Dermis blood vessel endothelial cell (primary cell): ENCODE results near the gene AGBL1. TPM values are rescaled to one million over a fixed set of nuclear protein-coding genes. Genes with fewer than 3 reads are reported as not detected.
"Not testable (repeated sequence)": the region's sequence is repeated elsewhere in the genome, so short reads cannot be mapped to it uniquely, and the experiment has no call there.

Source experiments
- DNase-seq: peaks from one replicate; pipeline ENCODE4 v3.0.0; 2010
- total RNA-seq: library from RNA; depleted of rRNA; stranded (reverse); fragments of >200 nt; gene quantifications from 2 replicates; pipeline ENCODE4 v1.2.3, GENCODE V29; 2014

The AGBL1 gene
- total RNA-seq, 1 donor from 2014 or later: not detected

DNA sequence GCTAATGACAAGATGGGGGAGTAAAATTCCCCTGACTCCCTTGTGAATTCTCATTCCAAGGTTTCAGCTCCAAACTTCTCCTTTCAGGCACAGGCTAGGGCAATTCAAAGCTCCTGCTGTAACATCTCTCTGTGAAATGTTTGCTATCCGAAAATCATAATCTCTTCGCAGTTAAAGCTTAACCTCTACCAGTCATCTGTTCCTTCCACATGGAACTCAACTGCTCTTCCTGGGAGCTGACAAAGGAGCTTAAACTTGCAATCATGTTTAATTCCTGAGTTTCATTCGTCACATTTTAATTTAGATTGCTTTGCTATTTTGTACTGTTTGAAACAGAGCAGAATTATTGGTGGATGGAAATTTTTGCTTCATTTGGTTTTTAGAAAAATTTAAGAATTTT, 328.6 kb downstream of the AGBL1 start:
- DNase-seq: no peak

DNA sequence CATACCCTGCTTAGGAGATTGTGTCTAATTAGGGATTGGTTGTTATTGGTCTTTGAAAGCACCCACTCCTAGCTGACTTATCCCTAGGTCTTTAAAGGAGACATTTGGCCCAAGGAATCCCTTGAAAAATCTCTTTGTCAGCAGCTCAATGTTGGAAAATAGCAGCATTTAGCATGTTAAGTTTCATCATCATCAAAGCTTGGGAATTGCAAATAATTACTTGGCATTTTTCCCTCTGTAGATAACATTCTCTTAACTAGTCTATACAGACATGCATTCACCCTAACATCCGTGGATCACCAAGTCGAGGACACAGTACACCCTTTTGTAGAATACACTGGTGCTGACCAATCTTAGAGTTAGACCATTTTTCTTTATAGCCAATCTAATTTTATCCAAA, 332.2 kb downstream of the AGBL1 start:
- no peak for DNase-seq

DNA sequence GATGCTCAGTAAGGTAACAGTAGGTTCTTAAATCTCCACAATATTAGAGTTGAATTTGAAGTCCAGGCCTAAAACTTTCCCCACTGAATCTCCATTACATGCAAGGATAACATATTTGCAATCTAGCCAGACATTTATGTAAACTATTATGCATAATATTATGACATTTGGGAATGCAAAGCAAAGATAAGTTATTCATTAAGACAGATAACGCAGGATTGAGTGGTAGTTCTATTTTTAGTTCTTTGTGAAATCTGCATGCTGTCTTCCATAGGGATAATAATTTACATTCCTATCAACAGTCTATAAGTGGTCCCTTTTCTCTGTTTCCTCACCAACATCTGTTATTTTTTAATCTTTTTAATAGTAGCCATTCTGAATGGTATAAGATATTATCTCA, 333.5 kb downstream of the AGBL1 start:
- no peak for DNase-seq

DNA sequence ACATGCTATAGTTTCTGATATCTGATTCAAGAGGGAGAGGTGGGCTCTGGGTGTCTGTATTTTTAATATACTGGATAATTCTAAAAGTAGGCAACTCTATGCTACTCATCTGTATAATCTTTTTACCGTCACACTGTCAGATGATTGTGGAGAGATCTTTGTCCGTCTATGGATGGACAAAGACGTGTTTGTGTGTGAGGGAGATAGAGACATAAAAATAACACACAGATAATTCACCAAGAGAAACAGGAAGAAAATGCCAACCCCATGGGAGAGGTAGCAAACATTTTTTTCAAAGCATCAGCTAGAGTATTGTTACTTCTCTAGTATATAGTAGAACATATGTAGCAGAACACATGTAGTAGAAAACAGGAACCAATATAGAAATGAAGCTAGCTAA, 346.1 kb downstream of the AGBL1 start:
- DNase-seq: no peak

DNA sequence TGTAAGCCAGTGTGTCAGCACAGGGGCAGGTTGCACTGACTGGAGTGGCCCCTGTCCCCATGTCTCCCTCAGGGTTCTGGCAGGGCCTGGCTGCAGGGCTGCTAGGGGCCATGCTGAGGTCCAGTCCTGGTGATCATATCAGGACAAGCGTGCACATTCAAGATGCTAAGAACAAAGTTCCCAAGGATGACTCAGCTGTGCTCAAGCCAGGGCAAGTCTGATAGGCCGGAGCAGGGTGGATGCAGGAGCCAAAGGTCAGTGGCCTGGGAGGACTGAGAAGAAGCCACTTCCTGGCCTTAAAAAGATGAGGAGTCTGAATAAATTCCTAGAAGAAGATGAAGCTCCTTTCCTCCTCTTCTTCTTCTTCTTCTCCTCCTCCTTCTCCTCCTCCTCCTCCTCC, 353.2 kb downstream of the AGBL1 start:
- no peak for DNase-seq

DNA sequence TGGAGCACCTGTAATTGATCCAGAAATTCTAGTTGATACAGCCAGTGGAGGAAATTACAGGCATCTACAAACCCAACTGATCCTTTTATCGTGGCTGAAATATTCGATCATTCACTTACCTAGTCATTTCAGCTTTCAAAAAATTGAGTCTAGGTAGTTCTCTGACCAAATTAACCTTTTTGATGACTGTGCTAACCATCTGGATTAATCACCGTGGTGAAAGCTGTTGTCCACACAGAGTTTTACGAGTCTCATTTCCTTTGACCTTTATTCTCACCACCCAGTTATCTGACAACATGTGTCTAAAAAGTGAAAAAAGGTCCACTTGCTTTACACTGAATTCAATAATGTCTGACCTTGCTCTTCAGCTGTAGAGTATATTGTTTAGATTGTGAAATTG, 354.3 kb downstream of the AGBL1 start:
- DNase-seq: no peak

DNA sequence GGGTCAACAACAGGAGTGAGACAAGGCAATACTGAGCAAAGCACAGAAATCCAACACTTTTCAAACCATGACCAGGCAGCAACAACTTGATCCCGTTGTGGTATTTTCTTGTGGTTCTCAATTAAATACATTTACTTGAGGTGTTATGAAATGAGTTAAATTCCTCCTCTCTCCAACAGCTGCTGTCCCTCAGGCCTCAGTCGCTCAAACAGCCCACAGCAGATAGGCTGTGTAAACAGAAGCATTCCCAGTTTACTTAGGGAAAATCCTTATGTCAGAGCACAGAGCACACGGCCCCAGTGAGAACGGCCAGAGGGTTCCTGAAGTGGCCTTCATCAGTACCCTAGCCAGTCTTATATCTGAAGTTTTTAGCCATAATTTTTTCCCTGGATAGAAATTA, 359.9 kb downstream of the AGBL1 start:
- DNase-seq: no peak

DNA sequence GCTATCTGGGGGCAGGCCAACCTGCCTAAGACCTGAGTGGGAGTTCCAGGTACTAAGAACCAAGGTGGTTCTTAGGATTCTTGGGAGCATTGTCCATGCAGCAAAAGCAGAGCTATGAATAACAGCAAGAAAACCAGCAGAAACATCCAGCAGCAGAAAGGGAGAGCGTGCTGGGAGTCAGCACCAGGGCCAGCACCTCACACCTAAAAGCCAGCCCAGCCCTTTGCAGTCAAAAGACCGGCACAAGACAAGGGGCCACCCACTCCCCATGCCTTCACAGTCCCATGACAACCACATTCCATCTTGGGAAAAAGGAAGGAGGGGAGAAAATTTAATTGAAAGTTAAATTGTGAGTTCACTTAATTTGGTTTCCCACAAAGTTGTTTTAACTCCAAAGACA, 364.9 kb downstream of the AGBL1 start:
- DNase-seq: no peak

DNA sequence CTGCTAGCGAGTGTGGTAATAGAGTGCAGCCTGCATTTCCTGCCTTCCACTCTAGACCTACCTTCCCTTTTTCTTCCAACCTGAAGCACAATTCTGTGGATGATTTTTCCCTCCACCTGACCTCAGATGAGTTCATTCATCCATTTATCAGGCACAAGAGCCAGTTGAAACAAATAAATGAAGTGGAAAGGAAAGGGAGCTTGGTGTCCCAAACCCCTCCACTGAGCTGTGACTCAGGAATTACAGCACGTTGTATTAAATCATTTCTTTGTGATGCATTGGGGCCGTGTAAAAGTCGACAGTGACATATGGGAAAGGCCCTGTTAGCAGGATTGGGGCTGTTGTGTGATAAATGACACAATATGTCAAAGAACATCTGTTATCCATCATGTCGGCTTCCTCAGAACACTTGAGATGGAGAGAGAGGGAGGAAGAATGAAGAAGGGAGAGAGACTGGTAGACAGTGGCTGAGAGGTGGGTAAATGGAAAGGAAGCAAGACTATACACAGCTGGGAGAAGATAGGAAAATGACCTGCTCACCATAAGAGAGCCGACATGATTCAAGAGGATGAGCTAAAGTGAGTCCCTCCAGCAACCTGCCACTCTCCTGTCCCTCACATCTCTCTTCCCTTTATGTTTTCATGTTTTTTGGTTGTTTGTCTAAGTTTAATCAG, 366.0 kb downstream of the AGBL1 start:
- no peak for DNase-seq

DNA sequence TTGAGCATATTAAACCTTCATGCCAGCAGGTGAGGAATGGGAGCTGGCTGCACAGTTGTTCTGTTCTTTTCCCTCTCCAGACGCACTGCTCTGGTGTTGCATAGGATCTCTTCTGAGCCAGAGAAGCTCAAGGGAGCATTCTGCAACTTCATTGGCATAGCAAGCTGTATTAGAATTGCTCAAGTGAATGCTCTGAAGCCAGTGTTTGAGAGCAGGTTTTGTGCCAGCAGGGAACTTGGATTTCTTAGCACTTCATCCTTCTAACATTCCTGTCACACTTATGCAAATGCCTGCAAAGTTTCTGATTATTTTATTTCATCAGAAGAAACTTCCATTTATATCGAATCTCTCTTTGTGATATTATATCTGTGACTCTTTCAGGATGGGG, 366.6 kb downstream of the AGBL1 start:
- no peak for DNase-seq

DNA sequence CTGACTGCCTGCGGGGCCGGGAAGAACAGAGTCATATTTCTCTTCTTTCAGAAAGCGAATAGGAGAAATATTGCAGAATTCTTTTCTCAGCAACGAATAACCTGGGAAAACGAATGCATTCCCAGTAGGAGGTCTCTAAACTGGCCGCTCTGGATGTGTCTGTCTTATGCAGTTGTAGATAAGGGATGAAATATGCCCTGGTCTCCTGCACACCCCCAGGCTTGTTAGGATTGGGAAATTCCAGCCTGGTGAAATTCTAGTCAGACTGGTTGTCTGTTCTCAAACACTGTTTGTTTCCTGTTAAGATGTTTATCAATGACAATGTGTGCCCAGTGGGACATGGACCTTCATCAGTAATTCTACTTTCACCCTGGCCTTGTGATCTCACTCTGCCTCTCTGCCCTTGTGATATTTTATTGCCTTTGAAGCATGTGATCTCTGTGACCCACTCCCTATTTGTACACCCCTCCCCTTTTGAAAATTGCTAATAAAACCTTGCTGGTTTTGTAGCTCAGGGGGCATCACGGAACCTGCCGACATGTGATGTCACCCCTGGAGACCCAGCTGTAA, 385.9 kb downstream of the AGBL1 start:
- not testable (repeated sequence) for DNase-seq

DNA sequence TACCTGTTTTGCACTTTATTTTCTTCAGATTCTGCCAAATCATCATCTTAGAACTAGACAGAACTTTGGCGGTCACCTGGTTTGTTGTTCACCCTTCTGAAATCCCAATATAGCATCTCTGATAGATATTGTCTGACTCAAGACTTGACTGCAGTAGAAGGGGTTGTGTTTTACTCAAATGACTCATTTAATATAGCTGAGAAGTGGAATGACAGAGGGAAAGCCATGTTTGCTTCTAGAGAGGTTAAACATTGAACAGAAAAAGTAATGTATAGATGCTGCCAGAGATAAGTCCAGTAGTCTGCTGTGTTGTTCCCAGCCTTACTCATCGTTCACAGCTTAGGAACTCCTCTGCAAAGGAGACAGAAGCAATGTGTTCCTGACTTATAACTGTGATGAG, 402.0 kb downstream of the AGBL1 start:
- no peak for DNase-seq

DNA sequence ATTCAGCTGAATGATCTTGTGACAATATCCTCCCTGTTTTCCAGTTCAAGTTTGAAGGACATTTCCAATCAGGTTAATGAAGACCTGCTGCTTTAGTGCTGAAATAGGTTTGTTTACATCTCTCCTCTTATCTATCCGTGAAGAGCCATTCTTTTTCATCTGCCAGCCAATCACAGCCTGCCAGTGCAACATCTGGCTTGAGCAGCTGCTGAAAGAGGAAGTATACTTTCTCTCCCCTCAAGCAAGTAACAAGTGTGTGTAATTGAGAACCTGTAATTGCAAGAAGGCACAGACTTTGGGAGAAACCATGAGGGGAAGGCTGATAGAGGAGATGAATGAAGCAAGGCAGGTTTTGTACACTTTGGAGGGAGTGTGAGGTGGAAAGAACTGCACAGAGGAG, 404.3 kb downstream of the AGBL1 start:
- DNase-seq: no peak

DNA sequence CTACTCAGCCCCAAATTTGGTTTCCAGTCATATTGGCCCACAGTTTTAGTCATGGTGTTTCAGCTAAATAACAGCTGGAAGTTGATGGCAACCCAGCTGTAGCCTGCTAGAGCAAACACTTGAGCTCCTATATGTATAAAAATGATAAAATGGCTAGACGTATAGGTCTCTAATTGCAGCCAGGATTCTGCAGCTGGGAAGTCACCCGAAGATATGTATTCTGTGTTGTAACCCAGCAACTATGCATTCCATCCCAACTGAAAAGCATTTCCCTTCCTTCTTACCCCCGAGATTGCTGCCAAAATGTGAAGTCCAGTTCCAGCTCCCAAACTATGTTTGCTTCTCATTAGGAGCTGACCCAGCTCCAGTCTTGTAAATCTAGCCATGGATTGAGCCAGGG, 408.4 kb downstream of the AGBL1 start:
- no peak for DNase-seq

DNA sequence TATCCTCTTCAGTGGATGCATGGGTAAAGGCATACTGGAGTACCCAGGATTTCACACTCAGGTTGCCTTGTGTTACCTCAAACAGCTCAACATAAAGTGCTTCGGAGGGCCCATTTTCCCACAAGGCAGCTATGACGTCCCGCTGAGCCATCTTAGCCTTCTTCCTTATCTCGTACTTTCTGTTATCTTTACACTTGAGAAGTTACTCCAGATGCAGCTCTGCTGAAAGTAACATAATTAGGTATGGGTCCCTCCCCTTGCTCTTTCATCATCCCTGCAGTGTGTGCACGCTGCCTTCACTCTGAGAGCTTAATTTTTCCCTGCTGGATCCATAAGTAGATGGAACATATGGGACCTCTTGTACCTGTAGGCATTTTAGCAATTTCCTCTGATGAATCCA, 410.3 kb downstream of the AGBL1 start:
- no peak for DNase-seq

DNA sequence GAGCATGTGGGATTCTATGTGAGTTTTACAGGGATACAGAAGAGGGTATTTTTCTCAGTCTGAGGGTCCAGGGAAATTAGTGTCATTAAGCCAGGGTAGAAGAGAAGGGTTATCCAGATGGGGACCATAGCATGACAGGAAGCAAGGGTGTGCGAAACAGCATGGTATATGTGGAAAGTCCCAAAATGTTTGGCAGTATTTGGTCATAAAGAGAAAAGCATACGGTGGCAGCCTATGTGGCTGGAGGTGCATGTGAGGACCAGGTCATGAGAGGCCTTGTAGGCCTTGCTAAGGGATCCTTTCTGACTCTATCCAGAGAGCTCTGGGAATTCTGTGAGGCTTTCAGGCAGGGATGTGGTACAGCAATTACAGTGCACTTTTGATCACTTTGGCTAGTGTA, 411.4 kb downstream of the AGBL1 start:
- no peak for DNase-seq

DNA sequence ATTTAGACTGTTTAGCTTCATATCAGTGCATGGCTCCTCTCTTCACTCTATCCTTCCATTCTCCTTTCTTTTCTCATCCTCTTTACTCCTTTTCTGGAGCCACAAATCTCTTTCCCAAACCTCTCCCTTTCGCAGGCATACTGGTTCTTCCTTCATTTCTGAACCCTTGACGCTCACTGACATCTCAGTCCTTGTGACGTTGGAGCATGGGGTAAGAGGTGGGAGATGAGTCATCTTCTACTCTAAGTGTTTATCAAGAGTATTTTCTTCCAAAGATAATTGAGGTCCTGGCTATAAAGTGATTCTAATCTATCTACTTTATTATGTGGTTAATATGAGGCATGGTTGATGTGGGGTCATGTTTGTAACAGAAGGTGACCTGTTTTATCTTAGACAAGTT, 414.2 kb downstream of the AGBL1 start:
- DNase-seq: no peak

DNA sequence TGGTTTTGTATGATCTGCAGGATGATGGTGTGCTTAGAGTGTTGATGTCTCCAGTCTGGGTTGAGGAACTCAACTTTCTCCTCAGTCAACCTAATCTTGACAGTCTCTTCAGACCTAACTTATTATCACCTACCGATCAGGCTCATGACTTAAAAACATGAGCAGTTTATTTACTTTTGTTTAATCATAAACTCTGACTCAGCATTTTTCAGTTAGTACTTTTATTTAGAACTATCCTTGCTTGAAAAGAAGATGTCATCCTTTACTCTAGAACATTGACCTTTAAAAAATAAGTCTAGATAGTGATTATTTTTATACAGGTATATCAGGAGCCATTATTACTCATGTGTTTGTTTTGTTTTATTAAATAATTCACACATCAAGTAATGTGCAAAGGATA, 414.8 kb downstream of the AGBL1 start:
- DNase-seq: no peak

DNA sequence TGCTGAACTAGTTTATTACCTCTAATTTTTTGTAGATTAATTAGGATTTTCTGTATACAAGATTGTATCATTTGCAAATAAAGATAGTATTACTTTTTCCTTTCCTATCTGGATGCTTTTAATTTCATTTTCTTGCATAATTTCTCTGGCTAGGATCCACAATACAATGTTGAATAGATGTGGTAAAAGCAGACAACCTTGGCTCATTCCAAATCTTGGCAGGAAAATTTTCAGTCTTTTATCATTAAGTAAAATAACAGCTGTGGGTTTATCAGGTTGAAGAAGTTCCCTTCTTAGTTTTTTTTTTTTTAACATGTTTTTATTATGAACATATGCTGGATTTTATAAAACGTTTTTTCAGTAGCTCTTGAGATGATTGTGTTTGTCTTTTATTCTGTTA, 422.6 kb downstream of the AGBL1 start:
- DNase-seq: no peak

DNA sequence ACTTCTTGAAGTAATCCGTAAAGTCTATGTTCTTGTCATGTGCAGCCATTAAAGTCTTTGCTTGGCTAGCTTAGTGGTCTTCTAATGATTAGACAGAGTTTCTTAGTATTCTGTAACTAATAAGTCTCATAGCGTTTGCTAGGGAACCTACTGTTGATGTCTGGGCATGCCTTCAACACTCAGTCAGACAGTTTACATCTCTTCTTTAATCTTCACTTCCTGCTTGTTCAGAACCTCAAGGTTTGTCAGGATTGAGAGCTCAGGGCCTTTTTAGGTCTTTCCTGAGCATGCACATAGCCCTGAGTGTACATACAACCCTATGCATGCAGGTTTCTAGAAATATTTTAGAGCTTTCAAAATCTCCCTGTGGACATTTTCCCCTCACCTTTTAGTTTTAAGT, 426.3 kb downstream of the AGBL1 start:
- no peak for DNase-seq

DNA sequence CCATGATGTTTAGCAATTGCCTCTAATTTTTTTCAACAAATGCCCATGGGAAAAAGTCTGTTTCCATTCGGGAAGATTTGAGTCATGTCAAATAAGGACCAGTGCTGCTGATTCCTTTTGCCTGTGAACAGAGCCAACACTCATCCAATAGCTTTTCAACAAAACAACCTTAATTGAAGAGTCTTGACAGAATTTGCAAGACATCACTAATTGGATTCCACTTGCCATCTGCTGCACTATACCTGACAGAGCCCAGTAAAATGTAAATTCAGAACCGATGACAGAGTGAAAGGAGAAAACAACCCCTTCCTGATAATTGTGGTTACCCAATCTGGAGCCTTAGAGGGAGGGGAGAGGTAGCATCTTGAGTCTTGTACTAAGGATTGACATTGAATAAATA, 426.7 kb downstream of the AGBL1 start:
- DNase-seq: no peak

DNA sequence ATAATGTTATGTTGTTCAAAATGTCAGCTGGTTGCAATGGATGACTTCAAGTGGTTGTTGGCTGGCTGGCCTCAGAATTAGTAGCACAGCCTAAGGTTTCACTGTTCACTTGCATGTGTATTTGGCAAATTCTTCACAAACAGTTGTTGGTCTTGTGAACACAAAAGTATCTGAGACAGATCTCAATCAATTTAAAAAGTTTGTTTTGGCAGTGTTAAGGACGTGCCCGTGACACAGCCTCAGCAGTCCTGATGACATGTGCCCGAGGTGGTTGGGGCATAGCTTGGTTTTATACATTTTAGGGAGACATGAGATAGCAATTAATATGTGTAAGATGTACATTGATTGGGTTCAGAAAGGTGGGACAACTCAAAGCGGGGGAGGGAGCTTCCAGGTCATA, 436.0 kb downstream of the AGBL1 start:
- no peak for DNase-seq

DNA sequence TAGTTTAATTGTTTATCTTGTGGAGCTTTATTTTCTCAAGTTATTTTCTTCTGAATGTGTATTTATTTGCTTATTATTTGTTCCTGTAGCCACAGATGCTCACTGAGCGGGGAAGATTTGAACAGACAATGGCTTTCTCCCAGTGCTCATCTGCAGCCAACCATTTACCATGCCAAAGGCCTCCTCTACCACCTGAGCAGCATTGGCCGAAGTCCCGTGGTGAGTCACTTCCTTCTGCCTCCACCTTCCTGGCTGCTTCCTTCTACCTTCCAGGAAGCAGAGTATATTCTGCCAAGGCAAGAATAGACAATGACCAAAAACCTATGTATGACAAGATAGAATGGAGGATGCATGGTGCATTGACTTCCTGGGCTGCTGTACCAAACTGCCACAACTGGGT, 443.1 kb downstream of the AGBL1 start:
- no peak for DNase-seq

DNA sequence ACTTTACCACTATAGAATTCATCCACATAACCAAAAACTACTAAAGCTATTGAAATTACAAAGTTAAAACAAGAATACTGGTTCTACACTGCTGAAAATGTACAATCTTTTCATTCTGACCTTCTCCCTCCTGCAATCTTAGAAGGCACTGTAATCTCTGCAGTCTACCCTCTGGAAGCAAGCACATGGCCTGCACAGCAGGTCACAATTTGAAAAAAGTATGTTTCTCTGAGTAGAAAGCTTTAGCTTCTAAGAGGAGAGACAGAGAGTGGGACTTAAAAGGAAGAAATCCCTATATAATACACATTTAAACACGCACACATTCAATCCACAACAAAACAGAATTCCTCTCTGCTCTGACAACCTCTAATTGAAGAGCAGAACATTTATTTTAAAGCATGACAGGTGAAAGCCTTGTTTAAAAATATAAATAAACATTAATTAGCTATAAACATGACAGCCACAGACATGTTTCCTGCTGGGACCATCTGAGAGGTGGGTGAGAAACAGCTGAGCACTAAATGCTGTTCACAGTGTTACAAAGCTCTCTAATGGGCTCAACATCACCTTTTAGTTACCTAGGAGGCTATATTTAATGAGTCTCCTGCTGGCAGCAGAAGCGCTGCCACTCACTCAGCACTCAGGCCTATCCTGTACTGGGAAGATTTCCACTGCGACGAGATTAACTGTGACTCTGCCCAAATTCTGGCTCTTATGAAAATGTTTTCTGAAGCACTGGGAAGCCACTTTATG, 447.4 kb downstream of the AGBL1 start:
- DNase-seq: no peak
